Stimulated activated CD4-positive, alpha-beta T cell treated with anti-CD3 and anti-CD28 coated beads, Interleukin-4, amount 100 ng/mL, for 4 hours (primary cell): ENCODE measurements around the gene GDF15.
"Not testable (repeated sequence)": the region's sequence is repeated elsewhere in the genome, so short reads cannot be mapped to it uniquely, and the experiment has no call there.

Experiments
- DNase-seq, 2 experiments: peaks; one replicate each; pipeline ENCODE4 v3.0.0-alpha.2; 2020

The GDF15 gene

GRCh38 chr19:18385675-18386542, at the start of gene GDF15:
Gene GDF15, plus strand, starts transcription at chr19:18386158. Its CDS starts 32 bp downstream, at chr19:18386190.
- DNase-seq: peak in 1 of 2 experiments; percentile 21

- DNase-seq: no peak
Measured at GRCh38 chr19:18338541-18338940, 47.4 kb upstream of the GDF15 start.

- DNase-seq: no peak
Measured at GRCh38 chr19:18339723-18340122, 46.2 kb upstream of the GDF15 start.

GRCh38 chr19:18340190-18340989, 45.6 kb upstream of the GDF15 start, which contains the start of gene PGPEP1:
Gene PGPEP1, plus strand, starts transcription at chr19:18340598. Its CDS starts 84 bp downstream, at chr19:18340682.
- peak; percentile 50 to 69 for DNase-seq

- DNase-seq: peak; percentile 52 to 69
Measured at GRCh38 chr19:18340990-18341868, 44.7 kb upstream of the GDF15 start.

- no peak for DNase-seq
Measured at GRCh38 chr19:18342090-18342632, 43.8 kb upstream of the GDF15 start.

GRCh38 chr19:18344582-18344950, 41.4 kb upstream of the GDF15 start:
- DNase-seq: no peak

GRCh38 chr19:18345296-18345695, 40.7 kb upstream of the GDF15 start:
- DNase-seq: no peak

- DNase-seq: no peak
Measured at GRCh38 chr19:18346091-18346490, 39.9 kb upstream of the GDF15 start.

GRCh38 chr19:18348171-18348570, 37.8 kb upstream of the GDF15 start:
- no peak for DNase-seq

- DNase-seq: not testable (repeated sequence)
Measured at GRCh38 chr19:18348818-18349339, 37.1 kb upstream of the GDF15 start.

GRCh38 chr19:18349524-18350128, 36.3 kb upstream of the GDF15 start:
- peak in 1 of 2 experiments; percentile 13 for DNase-seq

- DNase-seq: no peak
Measured at GRCh38 chr19:18350490-18350889, 35.5 kb upstream of the GDF15 start.

- no peak for DNase-seq
Measured at GRCh38 chr19:18351544-18351943, 34.4 kb upstream of the GDF15 start.

- no peak for DNase-seq
Measured at GRCh38 chr19:18353378-18354005, 32.5 kb upstream of the GDF15 start.

- not testable (repeated sequence) for DNase-seq
Measured at GRCh38 chr19:18354743-18355142, 31.2 kb upstream of the GDF15 start.

GRCh38 chr19:18357041-18357440, 28.9 kb upstream of the GDF15 start:
- no peak for DNase-seq

- DNase-seq: no peak
Measured at GRCh38 chr19:18361646-18362045, 24.3 kb upstream of the GDF15 start.

- DNase-seq: no peak
Measured at GRCh38 chr19:18362934-18363542, 22.9 kb upstream of the GDF15 start.

GRCh38 chr19:18363787-18364186, 22.2 kb upstream of the GDF15 start:
- no peak for DNase-seq
